Suprapubic skin (tissue), 4 donors: ENCODE results near the gene RNF166.

Experiments
- CTCF ChIP-seq, 2 donors: fragments of 200-600 bp in 1 of 2; fragments of 450-650 bp in 1 of 2; sonication (generic) in 1 of 2; IDR thresholded peaks; one replicate each; pipeline ENCODE4 v1.5.1; 2016 to 2019; ENCODE audit warnings: antibody characterized with exemption in 2 of 2, mild to moderate bottlenecking in 1 of 2, moderate library complexity in 1 of 2
- EP300 ChIP-seq: sonication (generic); formaldehyde crosslinking; IDR thresholded peaks from one replicate; pipeline ENCODE4 v1.6.1; 2017; ENCODE audit warnings: antibody characterized with exemption
- POLR2A ChIP-seq, 2 donors: fragments of 450-650 bp; IDR thresholded peaks; one replicate each; pipeline ENCODE4 v1.6.1; 2017; ENCODE audit warnings: antibody characterized with exemption in 2 of 2, mild to moderate bottlenecking in 2 of 2, moderate library complexity in 2 of 2
- POLR2AphosphoS5 ChIP-seq, 3 donors: sonication (generic); formaldehyde crosslinking; IDR thresholded peaks; one replicate each; pipeline ENCODE4 v1.6.1; 2017; ENCODE audit warnings: antibody characterized with exemption in 3 of 3

- TF ChIP-seq CTCF (IDR thresholded peaks at IDR 0.05) (no peak), POLR2A (IDR thresholded peaks at IDR 0.05) (no peak), EP300 (no peak), POLR2AphosphoS5 (IDR thresholded peaks at IDR 0.05) (no peak)
These were observed 4.4 kb downstream of the RNF166 start for GRCh38 chr16:88701581-88702370.
